ENCODE results near the gene TMEM217. TPM values are rescaled to one million over a fixed set of nuclear protein-coding genes. Genes with fewer than 3 reads are reported as not detected.

The TMEM217 gene
- total and polyA plus RNA-seq, 12 donors: 1.5 to 26.7 (median 5.6) TPM; not detected in 1

DNA sequence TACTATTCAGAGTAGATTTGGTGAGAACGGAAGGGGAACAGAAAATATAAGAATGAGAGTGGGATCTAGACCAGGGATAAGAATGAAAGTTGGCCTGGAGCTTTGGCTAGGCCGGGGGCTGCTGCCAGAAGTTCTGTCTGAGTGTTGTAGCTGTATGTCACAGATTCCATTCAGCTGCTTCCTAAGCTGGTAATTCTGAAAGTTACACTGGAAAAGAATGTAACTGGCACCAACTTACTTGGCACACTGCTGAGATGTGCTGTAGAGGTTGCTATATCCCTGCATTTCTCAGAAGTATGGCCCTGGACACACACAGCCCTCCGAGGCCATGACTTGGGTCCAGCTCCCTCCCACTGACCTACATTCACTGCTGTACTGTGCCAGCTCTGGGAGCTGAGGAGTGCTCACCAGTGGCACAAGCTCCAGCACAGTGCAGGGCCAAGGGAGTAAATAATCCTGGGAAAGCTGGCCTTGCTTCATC is 25.8 kb upstream of the TMEM217 start:
- peak; percentile 85 to 95 (median 93) for DNase-seq
- TF ChIP-seq, protein P1, sequence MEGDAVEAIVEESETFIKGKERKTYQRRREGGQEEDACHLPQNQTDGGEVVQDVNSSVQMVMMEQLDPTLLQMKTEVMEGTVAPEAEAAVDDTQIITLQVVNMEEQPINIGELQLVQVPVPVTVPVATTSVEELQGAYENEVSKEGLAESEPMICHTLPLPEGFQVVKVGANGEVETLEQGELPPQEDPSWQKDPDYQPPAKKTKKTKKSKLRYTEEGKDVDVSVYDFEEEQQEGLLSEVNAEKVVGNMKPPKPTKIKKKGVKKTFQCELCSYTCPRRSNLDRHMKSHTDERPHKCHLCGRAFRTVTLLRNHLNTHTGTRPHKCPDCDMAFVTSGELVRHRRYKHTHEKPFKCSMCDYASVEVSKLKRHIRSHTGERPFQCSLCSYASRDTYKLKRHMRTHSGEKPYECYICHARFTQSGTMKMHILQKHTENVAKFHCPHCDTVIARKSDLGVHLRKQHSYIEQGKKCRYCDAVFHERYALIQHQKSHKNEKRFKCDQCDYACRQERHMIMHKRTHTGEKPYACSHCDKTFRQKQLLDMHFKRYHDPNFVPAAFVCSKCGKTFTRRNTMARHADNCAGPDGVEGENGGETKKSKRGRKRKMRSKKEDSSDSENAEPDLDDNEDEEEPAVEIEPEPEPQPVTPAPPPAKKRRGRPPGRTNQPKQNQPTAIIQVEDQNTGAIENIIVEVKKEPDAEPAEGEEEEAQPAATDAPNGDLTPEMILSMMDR (IDR thresholded peaks at IDR 0.05): no peak
- peak in 1 of 2 donors; percentile 51 for TF ChIP-seq POLR2A (IDR thresholded peaks at IDR 0.05)
- H3K27ac ChIP-seq: peak overlapping the region; percentile 2 to 81 (median 60)
- intact Hi-C loops (cut with DNase I): no loop called here
- peaks cover 28 to 37% of the 10 kb centered on the region in 2 donors for H3K4me1 ChIP-seq (replicated peaks in 1 of 2)
- 24 to 37% (median 35%) methylated on average over 3 of the region's 3 CpGs for WGBS, 4 donors
- H3K27me3 ChIP-seq: no peaks in the 10 kb centered on the region
- H3K36me3 ChIP-seq (replicated peaks in 1 of 2): peaks cover 0 to 26% of the 10 kb centered on the region in 2 donors
- no peak overlapping the region for H3K4me3 ChIP-seq
- no peaks in the 10 kb centered on the region for H3K9me3 ChIP-seq (replicated peaks in 1 of 3)

DNA sequence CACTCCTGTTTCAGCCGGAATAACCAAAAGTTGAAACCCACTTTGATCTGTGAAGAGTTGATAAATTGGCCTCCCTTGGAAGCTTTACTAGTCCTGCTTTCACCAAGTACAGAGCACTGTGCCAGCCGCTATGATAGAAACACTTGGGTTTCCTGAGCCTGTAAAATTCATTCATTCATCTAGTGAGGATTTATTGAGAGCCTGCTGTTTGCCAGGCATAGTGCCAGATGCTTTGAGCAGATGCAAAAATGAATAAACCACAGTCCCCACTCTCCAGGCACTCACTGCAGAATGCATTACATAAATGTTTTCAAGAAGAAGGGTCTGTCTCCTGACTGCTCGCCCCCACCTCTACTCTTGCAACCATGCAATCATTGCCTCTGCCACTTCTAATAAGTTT is 25.3 kb upstream of the TMEM217 start:
- peaks cover 0 to 26% of the 10 kb centered on the region in 2 donors for H3K36me3 ChIP-seq (replicated peaks in 1 of 2)

DNA sequence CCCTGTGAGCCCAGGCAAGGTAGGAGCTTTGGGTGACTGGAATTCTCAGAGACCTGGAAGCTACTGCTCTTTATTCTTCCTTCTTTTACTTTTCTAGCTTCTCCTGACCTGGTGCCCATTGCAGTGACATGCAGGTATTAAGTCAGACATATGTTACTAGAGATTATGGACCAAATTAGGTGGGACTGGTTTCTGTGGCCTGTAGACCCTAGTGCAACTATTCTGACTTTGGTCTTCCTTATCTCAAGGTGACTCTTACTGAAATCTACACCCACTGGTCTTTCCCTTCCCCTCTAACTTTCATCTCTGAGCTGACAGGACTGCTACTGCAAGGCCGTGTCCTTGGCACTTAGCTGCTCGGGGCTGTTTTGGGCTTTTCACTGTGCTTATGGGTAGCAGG is 24.4 kb upstream of the TMEM217 start:
- WGBS, 4 donors: 54 to 69% (median 57%) methylated on average over 2 of the region's 2 CpGs
- intact Hi-C loops (cut with DNase I): no loop called here
- DNase-seq: no peak
- Histone ChIP-seq H3K27me3 (no peaks in the 10 kb centered on the region), H3K36me3 (replicated peaks in 1 of 2) (peaks cover 0 to 23% of the 10 kb centered on the region in 2 donors), H3K9me3 (replicated peaks in 1 of 3) (no peaks in the 10 kb centered on the region), H3K4me3 (no peak overlapping the region), H3K27ac (peak overlapping the region in 4 of 5 donors; percentile 52 to 81 (median 70)), H3K4me1 (replicated peaks in 1 of 2) (peaks cover 28 to 37% of the 10 kb centered on the region in 2 donors)
- TF ChIP-seq POLR2A (IDR thresholded peaks at IDR 0.05): no peak
- TF ChIP-seq, protein P1 (IDR thresholded peaks at IDR 0.05): no peak

More for the DNA sequence above, 25.3 kb upstream of the TMEM217 start:
- no peak for DNase-seq
- Histone ChIP-seq H3K4me1 (replicated peaks in 1 of 2) (peaks cover 28 to 37% of the 10 kb centered on the region in 2 donors), H3K4me3 (no peak overlapping the region), H3K27ac (peak overlapping the region; percentile 2 to 81 (median 60)), H3K9me3 (replicated peaks in 1 of 3) (no peaks in the 10 kb centered on the region), H3K27me3 (no peaks in the 10 kb centered on the region)
- intact Hi-C loops (cut with DNase I): no loop called here
- WGBS, 4 donors: 42 to 51% (median 44%) methylated on average over 3 of the region's 3 CpGs
- TF ChIP-seq POLR2A (IDR thresholded peaks at IDR 0.05): no peak
- TF ChIP-seq, protein P1 (IDR thresholded peaks at IDR 0.05): no peak

DNA sequence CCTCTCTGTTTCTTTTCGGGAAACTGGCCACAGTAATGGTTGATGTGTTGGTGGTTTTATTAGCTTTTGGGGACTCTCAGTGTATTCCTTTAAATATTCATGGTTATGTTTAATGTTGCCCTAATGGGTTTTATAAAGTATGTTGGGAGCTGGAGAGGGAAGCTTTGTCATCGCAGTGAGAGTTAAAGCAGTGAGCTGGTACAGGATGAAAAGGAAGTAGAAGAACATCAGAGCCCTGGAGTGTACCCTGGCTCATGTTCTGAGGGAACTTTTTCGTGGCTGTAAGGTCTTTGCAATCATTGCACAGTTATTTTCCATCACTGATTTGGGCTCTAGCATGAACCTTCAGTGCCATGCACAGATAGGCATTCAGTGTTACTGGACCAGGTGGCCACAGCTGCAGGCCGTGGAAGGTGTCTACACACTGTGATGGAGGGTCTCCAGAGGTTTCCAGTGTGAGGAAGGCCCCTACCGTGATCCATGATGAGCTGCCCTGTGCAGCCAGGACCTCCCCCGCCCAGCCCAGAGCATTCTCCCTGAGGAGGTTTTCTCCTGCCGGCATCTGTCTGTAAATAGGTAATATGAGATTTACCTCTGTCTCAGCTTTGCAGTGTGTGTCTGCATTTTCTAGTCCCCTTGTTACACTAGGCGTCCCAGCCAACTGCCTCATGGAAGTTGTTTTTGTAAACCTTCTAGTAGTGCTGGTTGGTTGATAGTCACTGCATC is 22.4 kb upstream of the TMEM217 start:
- intact Hi-C loops (cut with DNase I): no loop called here
- peaks cover 28 to 39% of the 10 kb centered on the region in 2 donors for H3K4me1 ChIP-seq (replicated peaks in 1 of 2)
- no peak for DNase-seq
- no peaks in the 10 kb centered on the region for H3K27me3 ChIP-seq
- H3K9me3 ChIP-seq (replicated peaks in 1 of 3): no peaks in the 10 kb centered on the region
- no peak overlapping the region for H3K4me3 ChIP-seq
- peaks cover 0 to 16% of the 10 kb centered on the region in 2 donors for H3K36me3 ChIP-seq (replicated peaks in 1 of 2)
- no peak overlapping the region for H3K27ac ChIP-seq
- WGBS, 4 donors: 84 to 90% (median 86%) methylated on average over 8 of the region's 8 CpGs
- TF ChIP-seq, protein P1 (IDR thresholded peaks at IDR 0.05): no peak
- TF ChIP-seq POLR2A (IDR thresholded peaks at IDR 0.05): no peak
